Keratinocyte (primary cell): ENCODE measurements around the gene TMEM53. TPM values are rescaled to one million over a fixed set of nuclear protein-coding genes. Genes with fewer than 3 reads are reported as not detected.

Source experiments
- DNase-seq: peaks from one replicate; pipeline ENCODE4 v3.0.0-alpha.2; 2011; ENCODE audit warnings: low read depth, missing footprints, low spot score
- FAIRE-seq: peaks from 2 replicates; lab custom pipeline; 2011; peaks lifted over from hg19 to GRCh38; lab: Jason Lieb, UNC
- H2AFZ ChIP-seq: 2 replicates; pipeline ENCODE4 v1.6.0; 2012; ENCODE audit warnings: low read length, control low read depth, inconsistent platforms; ENCODE audit not compliant: control insufficient read depth
- H3K27ac ChIP-seq: 2 replicates; pipeline ENCODE4 v1.5.1; 2011; ENCODE audit warnings: low read length; ENCODE audit not compliant: control insufficient read depth, insufficient read depth
- H3K27me3 ChIP-seq: 3 replicates; pipeline ENCODE4 v1.6.0; 2011; ENCODE audit warnings: low read length; ENCODE audit not compliant: control insufficient read depth, insufficient read depth; ENCODE audit errors: extremely low read depth
- H3K36me3 ChIP-seq, 2 experiments: 2 replicates in 1 of 2; 3 replicates in 1 of 2; pipeline ENCODE4 v1.5.1; 2011; ENCODE audit warnings: low read length in 2 of 2, mild to moderate bottlenecking in 1 of 2; ENCODE audit not compliant: control insufficient read depth in 2 of 2, insufficient read depth in 2 of 2; ENCODE audit errors: extremely low read depth in 1 of 2
- H3K4me1 ChIP-seq: 3 replicates; pipeline ENCODE4 v1.5.1; 2011; ENCODE audit warnings: low read length; ENCODE audit not compliant: control insufficient read depth, insufficient read depth; ENCODE audit errors: extremely low read depth
- H3K4me2 ChIP-seq: 3 replicates; pipeline ENCODE4 v1.6.0; 2011; ENCODE audit warnings: low read depth, low read length; ENCODE audit not compliant: control insufficient read depth, insufficient read depth; ENCODE audit errors: extremely low read depth
- H3K4me3 ChIP-seq, 3 experiments: fragments of 200-600 bp in 1 of 3; sonication (generic) in 1 of 3; 2 replicates in 2 of 3; 3 replicates in 1 of 3; pipeline ENCODE4 v1.5.1; 2011 to 2016; ENCODE audit warnings: low read length in 3 of 3, mild to moderate bottlenecking in 3 of 3, control low read depth in 2 of 3, inconsistent platforms in 1 of 3, low read depth in 1 of 3, mixed read lengths in 1 of 3, mixed run types in 1 of 3, moderate library complexity in 1 of 3; ENCODE audit not compliant: control insufficient read depth in 2 of 3, insufficient read depth in 2 of 3; ENCODE audit errors: extremely low read depth in 1 of 3
- H3K79me2 ChIP-seq: 2 replicates; pipeline ENCODE4 v1.6.0; 2012; ENCODE audit warnings: low read length; ENCODE audit not compliant: control insufficient read depth, insufficient read depth
- H3K9ac ChIP-seq: 3 replicates; pipeline ENCODE4 v1.6.0; 2011; ENCODE audit warnings: low read length; ENCODE audit not compliant: control insufficient read depth, insufficient read depth; ENCODE audit errors: extremely low read depth
- H3K9me1 ChIP-seq: 3 replicates; pipeline ENCODE4 v1.6.0; 2011; ENCODE audit warnings: low read length; ENCODE audit not compliant: control insufficient read depth, insufficient read depth; ENCODE audit errors: extremely low read depth
- H3K9me3 ChIP-seq: 2 replicates; pipeline ENCODE4 v1.5.1; 2012; ENCODE audit warnings: low read depth, low read length; ENCODE audit not compliant: control insufficient read depth
- H4K20me1 ChIP-seq: 3 replicates; pipeline ENCODE4 v1.6.0; 2011; ENCODE audit warnings: low read length; ENCODE audit not compliant: control insufficient read depth, insufficient read depth; ENCODE audit errors: extremely low read depth
- EZH2 ChIP-seq: IDR thresholded peaks from one replicate; pipeline ENCODE4 v1.6.1; 2012; ENCODE audit warnings: inconsistent platforms, mild to moderate bottlenecking, low read length, moderate library complexity
- dilution Hi-C: fragments of 300-500 bp; cut with MboI; formaldehyde crosslinking; loops from one replicate; pipeline ENCODE4 v1.7.0; 2020; ENCODE audit warnings: low sequenced_read_pairs; ENCODE audit not compliant: extremely low pct_ligation_motif_present
- polyA plus RNA-seq, 5 experiments: library from polyadenylated mRNA; depleted of rRNA in 3 of 5; stranded (reverse) in 3 of 5; stranded (forward) in 1 of 5; unstranded in 1 of 5; fragments of >200 nt; gene quantifications; 1 replicate in 1 of 5; 2 replicates in 3 of 5; 3 replicates in 1 of 5; pipeline versions ENCODE4 v1.2.1 to v1.2.3, GENCODE V29; 2011 to 2012; ENCODE audit warnings: missing spikeins in 2 of 5, low read depth in 1 of 5, low replicate concordance in 1 of 5
- TF ChIP-seq, protein P1 (sequence below), 3 experiments: IDR thresholded peaks in 1 of 3; conservative IDR thresholded peaks in 1 of 3; optimal IDR thresholded peaks in 1 of 3; 2 replicates in 2 of 3; 3 replicates in 1 of 3; pipeline versions ENCODE3 to v1.5.1; 2011; ENCODE audit warnings: low read length in 3 of 3, mild to moderate bottlenecking in 3 of 3, moderate library complexity in 2 of 3, control low read depth in 1 of 3, inconsistent platforms in 1 of 3; ENCODE audit not compliant: insufficient read depth in 2 of 3; ENCODE audit errors: extremely low read depth in 1 of 3

The TMEM53 gene
- polyA plus RNA-seq, 1 donor (not counting 4 experiments of a cell fraction or from before 2014, with no cell fraction given), result 5.6 TPM

DNA sequence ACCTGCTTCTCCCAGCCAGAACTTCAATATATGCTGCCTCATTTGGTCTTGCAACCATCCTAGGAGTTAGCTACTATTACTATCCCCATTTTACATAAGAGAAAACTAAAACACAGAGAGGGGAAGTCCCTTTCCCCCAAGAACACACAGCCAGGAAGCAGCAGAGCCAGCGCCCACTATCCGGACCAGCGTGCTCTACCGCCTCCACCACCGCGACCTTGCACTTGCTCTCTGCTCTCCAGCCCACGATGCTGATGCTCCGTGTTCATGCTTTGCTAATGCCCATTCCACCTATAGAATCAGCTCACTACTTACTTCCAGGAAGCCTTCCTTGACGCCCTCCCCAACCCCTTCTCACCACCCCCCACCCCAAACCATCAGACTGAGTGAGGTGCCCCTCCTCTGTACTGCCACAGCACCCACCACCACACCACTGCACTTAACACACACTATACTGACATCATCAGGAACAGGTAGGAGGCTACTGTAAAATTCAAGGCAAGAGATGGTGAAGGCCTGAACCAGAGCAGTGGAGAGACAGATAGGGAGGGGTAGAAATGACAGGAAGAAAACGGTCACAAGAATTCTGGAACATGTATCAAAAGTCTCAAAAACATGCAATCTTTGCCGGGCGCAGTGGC, 9.4 kb downstream of the TMEM53 start:
- H3K4me3 ChIP-seq, result no peak overlapping the region
- no peak for TF ChIP-seq EZH2
- TF ChIP-seq, protein P1, sequence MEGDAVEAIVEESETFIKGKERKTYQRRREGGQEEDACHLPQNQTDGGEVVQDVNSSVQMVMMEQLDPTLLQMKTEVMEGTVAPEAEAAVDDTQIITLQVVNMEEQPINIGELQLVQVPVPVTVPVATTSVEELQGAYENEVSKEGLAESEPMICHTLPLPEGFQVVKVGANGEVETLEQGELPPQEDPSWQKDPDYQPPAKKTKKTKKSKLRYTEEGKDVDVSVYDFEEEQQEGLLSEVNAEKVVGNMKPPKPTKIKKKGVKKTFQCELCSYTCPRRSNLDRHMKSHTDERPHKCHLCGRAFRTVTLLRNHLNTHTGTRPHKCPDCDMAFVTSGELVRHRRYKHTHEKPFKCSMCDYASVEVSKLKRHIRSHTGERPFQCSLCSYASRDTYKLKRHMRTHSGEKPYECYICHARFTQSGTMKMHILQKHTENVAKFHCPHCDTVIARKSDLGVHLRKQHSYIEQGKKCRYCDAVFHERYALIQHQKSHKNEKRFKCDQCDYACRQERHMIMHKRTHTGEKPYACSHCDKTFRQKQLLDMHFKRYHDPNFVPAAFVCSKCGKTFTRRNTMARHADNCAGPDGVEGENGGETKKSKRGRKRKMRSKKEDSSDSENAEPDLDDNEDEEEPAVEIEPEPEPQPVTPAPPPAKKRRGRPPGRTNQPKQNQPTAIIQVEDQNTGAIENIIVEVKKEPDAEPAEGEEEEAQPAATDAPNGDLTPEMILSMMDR (optimal IDR thresholded peaks at IDR 0.05 in 1 of 3, IDR thresholded peaks at IDR 0.05 in 1 of 3, conservative IDR thresholded peaks at IDR 0.05 in 1 of 3; ENCODE audit: extremely low read depth in 1 of 3, insufficient read depth in 2 of 3, low read length in 3 of 3), result no peak
- no peaks in the 10 kb centered on the region for H3K9me3 ChIP-seq
- H3K9ac ChIP-seq, result no peak overlapping the region
- H3K27ac ChIP-seq, result no peak overlapping the region
- FAIRE-seq (no peak), DNase-seq (no peak)
- no peaks in the 10 kb centered on the region for H4K20me1 ChIP-seq
- no peaks in the 10 kb centered on the region for H3K9me1 ChIP-seq
- H3K36me3 ChIP-seq, result no peaks in the 10 kb centered on the region
- dilution Hi-C loops, result no loop called here
- H3K4me2 ChIP-seq, result no peak overlapping the region
- no peaks in the 10 kb centered on the region for H3K27me3 ChIP-seq
- H3K79me2 ChIP-seq, result no peaks in the 10 kb centered on the region
- H2AFZ ChIP-seq, result no peak overlapping the region
- no peaks in the 10 kb centered on the region for H3K4me1 ChIP-seq

DNA sequence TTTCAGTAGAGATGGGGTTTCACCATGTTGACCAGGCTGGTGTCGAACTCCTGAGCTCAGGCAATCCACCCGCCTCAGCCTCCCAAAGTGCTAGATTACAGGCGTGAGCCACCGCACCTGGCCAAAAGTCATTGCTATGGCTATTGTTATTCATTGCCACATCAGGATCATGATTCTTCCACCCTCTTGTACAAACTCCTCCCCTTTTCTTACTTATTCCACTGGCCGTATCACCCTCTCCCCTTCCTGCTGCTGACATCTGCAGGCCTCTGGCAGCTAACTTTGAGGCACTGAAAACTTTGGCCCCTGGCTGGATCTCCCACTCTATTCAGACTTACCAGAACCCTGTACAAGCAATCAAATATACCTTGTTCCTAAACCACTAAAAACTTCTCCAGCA, 10.9 kb downstream of the TMEM53 start:
- no peak overlapping the region for H3K4me3 ChIP-seq
- no peaks in the 10 kb centered on the region for H3K27me3 ChIP-seq
- dilution Hi-C loops, result no loop called here
- no peaks in the 10 kb centered on the region for H3K9me1 ChIP-seq
- H3K36me3 ChIP-seq, result no peaks in the 10 kb centered on the region
- no peak overlapping the region for H3K27ac ChIP-seq
- no peak overlapping the region for H2AFZ ChIP-seq
- H4K20me1 ChIP-seq, result no peaks in the 10 kb centered on the region
- DNase-seq, result no peak
- no peak overlapping the region for H3K9ac ChIP-seq
- no peak for FAIRE-seq
- TF ChIP-seq, protein P1 (optimal IDR thresholded peaks at IDR 0.05 in 1 of 3, IDR thresholded peaks at IDR 0.05 in 1 of 3, conservative IDR thresholded peaks at IDR 0.05 in 1 of 3; ENCODE audit: extremely low read depth in 1 of 3, insufficient read depth in 2 of 3, low read length in 3 of 3), result no peak
- TF ChIP-seq EZH2, result no peak
- H3K9me3 ChIP-seq, result no peaks in the 10 kb centered on the region
- no peaks in the 10 kb centered on the region for H3K79me2 ChIP-seq
- H3K4me1 ChIP-seq, result no peaks in the 10 kb centered on the region
- no peak overlapping the region for H3K4me2 ChIP-seq
